Measurements from ENCODE around the gene SMG1.
"Not testable (repeated sequence)": the region's sequence is repeated elsewhere in the genome, so short reads cannot be mapped to it uniquely, and the experiment has no call there.

- TF ChIP-seq EZH2 (IDR thresholded peaks at IDR 0.05; ENCODE audit: borderline replicate concordance, low read depth, low read length, severe bottlenecking); CTCF (IDR thresholded peaks at IDR 0.05; ENCODE audit: borderline replicate concordance, extremely low read depth, low read length, poor library complexity, severe bottlenecking): not testable (repeated sequence)
Measured at GRCh38 chr16:18930095-18930494, 3.9 kb upstream of the SMG1 start.

Measured in DND-41 (cell line).